ENCODE measurements around the gene BMP7. TPM values are rescaled to one million over a fixed set of nuclear protein-coding genes. Genes with fewer than 3 reads are reported as not detected.
"Not testable (repeated sequence)": the region's sequence is repeated elsewhere in the genome, so short reads cannot be mapped to it uniquely, and the experiment has no call there.

Gene BMP7
- polyA plus RNA-seq, 4 donors, result 0.92 to 3.4 TPM; not detected in 2

DNA sequence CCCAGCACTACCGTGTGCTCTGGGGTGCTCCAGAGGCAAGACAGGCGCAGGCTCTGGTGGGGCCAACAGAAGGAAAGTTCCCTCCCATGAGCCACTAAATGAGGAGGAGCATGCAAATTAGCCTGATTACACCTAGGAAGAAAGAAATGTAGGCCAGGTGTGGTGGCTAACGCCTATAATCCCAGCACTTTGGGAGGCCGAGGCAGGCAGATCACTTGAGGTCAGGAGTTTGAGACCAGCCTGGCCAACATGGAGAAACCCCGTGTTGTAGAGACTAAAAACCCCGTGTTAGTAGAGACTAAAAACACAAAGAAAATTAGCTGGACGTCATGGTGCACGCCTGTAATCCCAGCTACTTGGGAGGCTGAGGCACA is 75.2 kb downstream of the BMP7 start:
- H3K36me3 ChIP-seq (ENCODE audit: control insufficient read depth in 3 of 3, insufficient read depth in 2 of 3, low read depth in 1 of 3, low read length in 3 of 3); H3K27me3 ChIP-seq (ENCODE audit: control insufficient read depth in 3 of 3, insufficient read depth in 3 of 3, low read length in 3 of 3); DNase-seq; H3K4me1 ChIP-seq (ENCODE audit: control insufficient read depth in 3 of 3, insufficient read depth in 2 of 3, low read depth in 1 of 3, low read length in 2 of 3); FAIRE-seq; H3K27ac ChIP-seq (ENCODE audit: low read depth in 1 of 3, low read length in 2 of 3); H3K4me3 ChIP-seq (ENCODE audit: low read depth in 1 of 3, low read length in 3 of 3); H3K9me3 ChIP-seq (ENCODE audit: control insufficient read depth in 2 of 2, insufficient read depth in 1 of 2, low read depth in 1 of 2, low read length in 1 of 2): not testable (repeated sequence)
- WGBS, 3 donors, result 73 to 91% (median 79%) methylated on average over 8 of the region's 8 CpGs

DNA sequence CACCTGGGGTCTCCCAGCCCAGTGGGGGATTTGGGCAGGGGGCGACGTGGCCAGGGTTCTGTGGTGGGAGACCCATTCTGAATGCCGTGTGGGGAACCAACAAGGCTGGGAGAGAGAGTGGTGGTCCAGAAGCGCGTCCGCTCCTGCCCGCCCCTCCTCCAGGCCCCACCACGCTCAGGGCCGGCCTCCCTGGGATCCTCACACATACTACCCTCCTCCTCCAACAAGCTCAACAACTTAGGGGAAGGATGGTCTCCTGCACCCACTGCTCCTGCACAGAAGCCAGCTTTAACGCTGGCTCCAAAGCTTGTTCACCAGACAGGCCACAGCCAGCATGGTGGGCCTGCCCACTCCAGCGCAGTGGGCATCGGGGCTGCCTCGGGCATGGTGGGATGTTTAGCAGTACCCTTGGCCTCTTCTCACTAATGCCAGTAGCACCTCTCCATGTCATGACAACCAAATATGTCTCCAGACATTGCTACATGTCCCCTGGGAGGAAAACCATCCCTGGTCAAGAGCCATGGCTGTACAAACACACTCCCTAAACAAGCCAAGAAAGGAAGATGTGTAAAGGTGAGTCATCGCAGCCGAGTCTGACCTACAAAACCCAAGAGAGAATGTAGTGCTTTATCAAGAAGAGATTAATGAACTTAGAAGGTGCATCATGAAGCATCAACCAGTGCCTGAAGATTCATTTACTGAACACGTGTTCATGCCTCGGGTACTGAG is 75.7 kb downstream of the BMP7 start:
- WGBS, 3 donors, result 83 to 92% (median 88%) methylated on average over 13 to 17 of the region's 17 CpGs
- Histone ChIP-seq H3K27ac (ENCODE audit: low read depth in 1 of 3, low read length in 2 of 3) (no peak overlapping the region), H3K9me3 (ENCODE audit: control insufficient read depth in 2 of 2, insufficient read depth in 1 of 2, low read depth in 1 of 2, low read length in 1 of 2) (no peaks in the 10 kb centered on the region), H3K4me3 (ENCODE audit: low read depth in 1 of 3, low read length in 3 of 3) (no peak overlapping the region), H3K27me3 (ENCODE audit: control insufficient read depth in 3 of 3, insufficient read depth in 3 of 3, low read length in 3 of 3) (no peaks in the 10 kb centered on the region), H3K4me1 (ENCODE audit: control insufficient read depth in 3 of 3, insufficient read depth in 2 of 3, low read depth in 1 of 3, low read length in 2 of 3) (no peaks in the 10 kb centered on the region), H3K36me3 (ENCODE audit: control insufficient read depth in 3 of 3, insufficient read depth in 2 of 3, low read depth in 1 of 3, low read length in 3 of 3) (no peaks in the 10 kb centered on the region)
- DNase-seq (no peak), FAIRE-seq (no peak)

GRCh38 chr20:57189713-57190112 is 76.7 kb downstream of the BMP7 start:
- H3K36me3 ChIP-seq (ENCODE audit: control insufficient read depth in 3 of 3, insufficient read depth in 2 of 3, low read depth in 1 of 3, low read length in 3 of 3), result no peaks in the 10 kb centered on the region
- FAIRE-seq, result no peak
- H3K4me3 ChIP-seq (ENCODE audit: low read depth in 1 of 3, low read length in 3 of 3), result no peak overlapping the region
- DNase-seq, result no peak
- no peaks in the 10 kb centered on the region for H3K27me3 ChIP-seq (ENCODE audit: control insufficient read depth in 3 of 3, insufficient read depth in 3 of 3, low read length in 3 of 3)
- H3K4me1 ChIP-seq (ENCODE audit: control insufficient read depth in 3 of 3, insufficient read depth in 2 of 3, low read depth in 1 of 3, low read length in 2 of 3), result no peaks in the 10 kb centered on the region
- no peak overlapping the region for H3K27ac ChIP-seq (ENCODE audit: low read depth in 1 of 3, low read length in 2 of 3)
- H3K9me3 ChIP-seq (ENCODE audit: control insufficient read depth in 2 of 2, insufficient read depth in 1 of 2, low read depth in 1 of 2, low read length in 1 of 2), result no peaks in the 10 kb centered on the region
- 77 to 86% (median 78%) methylated on average over 5 of the region's 5 CpGs for WGBS, 3 donors

DNA sequence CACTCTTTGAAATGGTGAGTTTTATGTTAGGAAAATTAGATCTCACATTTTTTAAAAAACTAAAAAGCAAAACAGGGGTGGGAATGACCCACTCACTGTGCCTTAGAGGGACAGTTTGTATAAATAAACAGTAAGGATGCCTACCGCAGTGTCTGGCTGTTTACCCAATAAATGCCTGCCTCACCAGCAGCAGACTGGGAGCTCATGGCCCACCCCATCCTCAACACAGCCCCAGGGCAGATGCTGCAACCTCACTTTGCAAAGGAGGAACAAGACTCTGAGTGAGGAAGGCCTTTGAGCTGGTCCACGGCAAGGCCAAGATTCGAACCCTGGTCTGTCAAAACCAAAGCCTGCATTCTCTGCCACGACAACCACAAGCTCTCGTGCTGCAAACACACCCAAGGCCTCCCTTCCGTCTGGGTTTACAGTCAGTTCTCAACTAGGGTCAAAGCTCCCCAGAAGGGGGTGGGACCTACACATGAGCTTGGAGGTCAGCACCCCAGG is 77.8 kb downstream of the BMP7 start:
- 72 to 75% (median 74%) methylated on average over 6 of the region's 6 CpGs for WGBS, 3 donors
- Histone ChIP-seq H3K9me3 (ENCODE audit: control insufficient read depth in 2 of 2, insufficient read depth in 1 of 2, low read depth in 1 of 2, low read length in 1 of 2) (no peaks in the 10 kb centered on the region), H3K4me3 (ENCODE audit: low read depth in 1 of 3, low read length in 3 of 3) (no peak overlapping the region), H3K36me3 (ENCODE audit: control insufficient read depth in 3 of 3, insufficient read depth in 2 of 3, low read depth in 1 of 3, low read length in 3 of 3) (no peaks in the 10 kb centered on the region), H3K4me1 (ENCODE audit: control insufficient read depth in 3 of 3, insufficient read depth in 2 of 3, low read depth in 1 of 3, low read length in 2 of 3) (no peaks in the 10 kb centered on the region), H3K27ac (ENCODE audit: low read depth in 1 of 3, low read length in 2 of 3) (no peak overlapping the region), H3K27me3 (ENCODE audit: control insufficient read depth in 3 of 3, insufficient read depth in 3 of 3, low read length in 3 of 3) (no peaks in the 10 kb centered on the region)
- DNase-seq (no peak), FAIRE-seq (no peak)

GRCh38 chr20:57188056-57188455 is 78.4 kb downstream of the BMP7 start:
- no peak for DNase-seq

DNA sequence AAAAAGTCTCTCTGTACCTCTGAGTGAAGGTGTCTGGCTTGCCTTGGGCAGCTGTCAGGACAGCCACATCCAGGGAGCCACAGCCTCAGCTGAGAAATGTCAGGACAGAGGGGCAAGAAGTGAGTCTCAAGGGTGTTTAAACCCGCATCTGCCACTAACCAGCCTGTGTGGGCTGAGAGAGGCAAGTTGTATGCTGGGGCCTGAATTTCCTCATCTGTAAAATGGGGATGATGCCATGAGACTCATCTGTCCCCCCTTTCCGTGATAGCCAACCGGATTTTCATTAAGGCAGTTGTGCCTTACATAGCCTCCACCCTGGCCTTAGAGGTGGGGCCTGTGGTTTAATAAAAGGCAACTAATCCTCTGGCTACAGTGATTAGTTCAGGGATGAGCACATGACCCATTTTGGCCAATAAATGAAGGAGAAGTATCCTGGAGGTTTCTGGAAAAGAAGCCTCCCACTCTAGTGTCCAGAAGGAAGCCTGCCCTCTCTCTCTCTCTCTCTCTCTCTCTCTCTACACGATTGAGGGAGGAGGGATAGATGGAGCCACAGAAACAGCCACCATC is 79.3 kb downstream of the BMP7 start:
- Histone ChIP-seq H3K4me1 (ENCODE audit: control insufficient read depth in 3 of 3, insufficient read depth in 2 of 3, low read depth in 1 of 3, low read length in 2 of 3) (no peaks in the 10 kb centered on the region), H3K27ac (ENCODE audit: low read depth in 1 of 3, low read length in 2 of 3) (no peak overlapping the region), H3K36me3 (ENCODE audit: control insufficient read depth in 3 of 3, insufficient read depth in 2 of 3, low read depth in 1 of 3, low read length in 3 of 3) (no peaks in the 10 kb centered on the region), H3K9me3 (ENCODE audit: control insufficient read depth in 2 of 2, insufficient read depth in 1 of 2, low read depth in 1 of 2, low read length in 1 of 2) (no peaks in the 10 kb centered on the region), H3K4me3 (ENCODE audit: low read depth in 1 of 3, low read length in 3 of 3) (no peak overlapping the region), H3K27me3 (ENCODE audit: control insufficient read depth in 3 of 3, insufficient read depth in 3 of 3, low read length in 3 of 3) (no peaks in the 10 kb centered on the region)
- no peak for DNase-seq
- 85 to 90% (median 85%) methylated on average over 3 to 4 of the region's 4 CpGs for WGBS, 3 donors
- no peak for FAIRE-seq

More at GRCh38 chr20:57188056-57188455, 78.4 kb downstream of the BMP7 start:
- Histone ChIP-seq H3K4me1 (ENCODE audit: control insufficient read depth in 3 of 3, insufficient read depth in 2 of 3, low read depth in 1 of 3, low read length in 2 of 3) (no peaks in the 10 kb centered on the region), H3K27me3 (ENCODE audit: control insufficient read depth in 3 of 3, insufficient read depth in 3 of 3, low read length in 3 of 3) (no peaks in the 10 kb centered on the region), H3K4me3 (ENCODE audit: low read depth in 1 of 3, low read length in 3 of 3) (no peak overlapping the region), H3K27ac (ENCODE audit: low read depth in 1 of 3, low read length in 2 of 3) (no peak overlapping the region), H3K9me3 (ENCODE audit: control insufficient read depth in 2 of 2, insufficient read depth in 1 of 2, low read depth in 1 of 2, low read length in 1 of 2) (no peaks in the 10 kb centered on the region), H3K36me3 (ENCODE audit: control insufficient read depth in 3 of 3, insufficient read depth in 2 of 3, low read depth in 1 of 3, low read length in 3 of 3) (no peaks in the 10 kb centered on the region)
- WGBS, 3 donors, result 80 to 90% (median 90%) methylated on average over 9 of the region's 9 CpGs
- no peak for FAIRE-seq

- H3K36me3 ChIP-seq (ENCODE audit: control insufficient read depth in 3 of 3, insufficient read depth in 2 of 3, low read depth in 1 of 3, low read length in 3 of 3), result no peaks in the 10 kb centered on the region
- FAIRE-seq (no peak), DNase-seq (no peak)
- 82 to 86% (median 86%) methylated on average over 8 of the region's 8 CpGs for WGBS, 3 donors
- H3K4me1 ChIP-seq (ENCODE audit: control insufficient read depth in 3 of 3, insufficient read depth in 2 of 3, low read depth in 1 of 3, low read length in 2 of 3), result no peaks in the 10 kb centered on the region
- no peak overlapping the region for H3K27ac ChIP-seq (ENCODE audit: low read depth in 1 of 3, low read length in 2 of 3)
- no peak overlapping the region for H3K4me3 ChIP-seq (ENCODE audit: low read depth in 1 of 3, low read length in 3 of 3)
- H3K9me3 ChIP-seq (ENCODE audit: control insufficient read depth in 2 of 2, insufficient read depth in 1 of 2, low read depth in 1 of 2, low read length in 1 of 2), result no peaks in the 10 kb centered on the region
- no peaks in the 10 kb centered on the region for H3K27me3 ChIP-seq (ENCODE audit: control insufficient read depth in 3 of 3, insufficient read depth in 3 of 3, low read length in 3 of 3)
These were observed 80.2 kb downstream of the BMP7 start for GRCh38 chr20:57186192-57186591.

GRCh38 chr20:57185188-57185743 is 81.2 kb downstream of the BMP7 start:
- H3K9me3 ChIP-seq (ENCODE audit: control insufficient read depth in 2 of 2, insufficient read depth in 1 of 2, low read depth in 1 of 2, low read length in 1 of 2), result no peaks in the 10 kb centered on the region
- H3K27me3 ChIP-seq (ENCODE audit: control insufficient read depth in 3 of 3, insufficient read depth in 3 of 3, low read length in 3 of 3), result no peaks in the 10 kb centered on the region
- no peak overlapping the region for H3K4me3 ChIP-seq (ENCODE audit: low read depth in 1 of 3, low read length in 3 of 3)
- WGBS, 3 donors, result 77 to 88% (median 80%) methylated on average over 3 of the region's 3 CpGs
- no peak for DNase-seq
- H3K4me1 ChIP-seq (ENCODE audit: control insufficient read depth in 3 of 3, insufficient read depth in 2 of 3, low read depth in 1 of 3, low read length in 2 of 3), result no peaks in the 10 kb centered on the region
- FAIRE-seq, result no peak
- H3K36me3 ChIP-seq (ENCODE audit: control insufficient read depth in 3 of 3, insufficient read depth in 2 of 3, low read depth in 1 of 3, low read length in 3 of 3), result no peaks in the 10 kb centered on the region
- H3K27ac ChIP-seq (ENCODE audit: low read depth in 1 of 3, low read length in 2 of 3), result no peak overlapping the region
